Ishikawa (cell line): ENCODE data around the gene MKRN1.

Experiments
- CEBPB ChIP-seq: IDR thresholded peaks from 2 replicates; pipeline ENCODE4 v1.6.1; 2012
- EGR1 ChIP-seq: IDR thresholded peaks from 2 replicates; pipeline ENCODE4 v1.6.1; 2012
- EP300 ChIP-seq: IDR thresholded peaks from 2 replicates; pipeline ENCODE4 v1.6.1; 2012; ENCODE audit warnings: borderline replicate concordance
- NFIC ChIP-seq: IDR thresholded peaks from 2 replicates; pipeline ENCODE4 v1.6.1; 2012
- RAD21 ChIP-seq: IDR thresholded peaks from 2 replicates; pipeline ENCODE4 v1.6.1; 2012; ENCODE audit warnings: low read depth
- TCF12 ChIP-seq: IDR thresholded peaks from 2 replicates; pipeline ENCODE4 v1.6.1; 2012; ENCODE audit warnings: low read depth
- TEAD4 ChIP-seq: IDR thresholded peaks from 2 replicates; pipeline ENCODE4 v1.6.1; 2012
- YY1 ChIP-seq: IDR thresholded peaks from 2 replicates; pipeline ENCODE4 v1.6.1; 2012; ENCODE audit warnings: low read depth
- TF ChIP-seq, protein P1 (sequence below): IDR thresholded peaks from 2 replicates; pipeline ENCODE4 v1.6.1; 2012; ENCODE audit warnings: low read depth, mild to moderate bottlenecking

DNA sequence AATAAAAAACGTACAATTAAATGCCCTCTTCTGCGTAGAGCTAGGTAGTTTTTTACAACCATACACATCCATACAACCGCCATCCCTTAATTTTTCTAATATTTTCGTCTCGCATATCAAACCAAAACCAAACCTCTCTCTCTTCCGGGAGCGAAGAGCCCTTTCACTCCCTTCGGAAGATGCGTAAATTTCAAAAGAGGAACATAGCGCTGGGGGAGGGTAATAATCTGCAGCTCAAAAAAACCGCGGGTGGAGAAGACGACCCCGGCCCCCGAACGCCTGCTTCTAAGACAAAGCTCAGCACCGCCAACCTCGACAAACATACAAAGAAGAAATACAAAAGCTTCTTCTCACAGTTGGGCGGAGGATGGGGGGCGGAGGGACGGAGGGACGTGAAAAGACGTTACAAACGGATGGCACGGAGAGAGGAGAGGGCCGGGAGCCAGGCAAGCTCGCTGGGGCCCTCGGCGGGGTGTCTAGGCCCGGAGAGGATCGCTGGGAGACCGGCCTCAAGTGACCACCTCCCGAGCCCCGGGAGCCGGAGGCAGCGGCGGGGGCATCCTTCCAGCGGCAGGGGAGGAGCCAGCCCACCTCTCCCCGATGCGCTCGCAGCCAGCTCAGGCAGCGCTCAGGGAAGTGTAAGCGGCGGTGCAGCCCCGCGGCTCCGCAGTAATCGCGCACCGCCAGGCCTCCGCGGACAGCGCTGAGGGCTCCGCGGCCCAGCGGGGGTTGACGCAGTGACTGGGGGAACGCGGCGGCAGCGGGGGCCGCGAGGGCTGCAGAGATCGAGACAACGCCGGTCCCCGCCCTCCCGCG lies 851 bp downstream of the MKRN1 start:
- TF ChIP-seq EGR1 (no peak), NFIC (no peak), YY1 (no peak), CEBPB (no peak), EP300 (no peak), TCF12 (no peak), TEAD4 (no peak), RAD21 (no peak)
- TF ChIP-seq, protein P1, sequence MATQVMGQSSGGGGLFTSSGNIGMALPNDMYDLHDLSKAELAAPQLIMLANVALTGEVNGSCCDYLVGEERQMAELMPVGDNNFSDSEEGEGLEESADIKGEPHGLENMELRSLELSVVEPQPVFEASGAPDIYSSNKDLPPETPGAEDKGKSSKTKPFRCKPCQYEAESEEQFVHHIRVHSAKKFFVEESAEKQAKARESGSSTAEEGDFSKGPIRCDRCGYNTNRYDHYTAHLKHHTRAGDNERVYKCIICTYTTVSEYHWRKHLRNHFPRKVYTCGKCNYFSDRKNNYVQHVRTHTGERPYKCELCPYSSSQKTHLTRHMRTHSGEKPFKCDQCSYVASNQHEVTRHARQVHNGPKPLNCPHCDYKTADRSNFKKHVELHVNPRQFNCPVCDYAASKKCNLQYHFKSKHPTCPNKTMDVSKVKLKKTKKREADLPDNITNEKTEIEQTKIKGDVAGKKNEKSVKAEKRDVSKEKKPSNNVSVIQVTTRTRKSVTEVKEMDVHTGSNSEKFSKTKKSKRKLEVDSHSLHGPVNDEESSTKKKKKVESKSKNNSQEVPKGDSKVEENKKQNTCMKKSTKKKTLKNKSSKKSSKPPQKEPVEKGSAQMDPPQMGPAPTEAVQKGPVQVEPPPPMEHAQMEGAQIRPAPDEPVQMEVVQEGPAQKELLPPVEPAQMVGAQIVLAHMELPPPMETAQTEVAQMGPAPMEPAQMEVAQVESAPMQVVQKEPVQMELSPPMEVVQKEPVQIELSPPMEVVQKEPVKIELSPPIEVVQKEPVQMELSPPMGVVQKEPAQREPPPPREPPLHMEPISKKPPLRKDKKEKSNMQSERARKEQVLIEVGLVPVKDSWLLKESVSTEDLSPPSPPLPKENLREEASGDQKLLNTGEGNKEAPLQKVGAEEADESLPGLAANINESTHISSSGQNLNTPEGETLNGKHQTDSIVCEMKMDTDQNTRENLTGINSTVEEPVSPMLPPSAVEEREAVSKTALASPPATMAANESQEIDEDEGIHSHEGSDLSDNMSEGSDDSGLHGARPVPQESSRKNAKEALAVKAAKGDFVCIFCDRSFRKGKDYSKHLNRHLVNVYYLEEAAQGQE = no peak
